ENCODE results near the gene ZBTB40. TPM values are rescaled to one million over a fixed set of nuclear protein-coding genes. Genes with fewer than 3 reads are reported as not detected.
A peak's percentile ranks its signal among the peaks of the same experiment; 100 is the strongest.

The ZBTB40 gene
- total RNA-seq, 6 experiments from 2014 or later = 6.2 to 7.6 (median 7.0) TPM

DNA sequence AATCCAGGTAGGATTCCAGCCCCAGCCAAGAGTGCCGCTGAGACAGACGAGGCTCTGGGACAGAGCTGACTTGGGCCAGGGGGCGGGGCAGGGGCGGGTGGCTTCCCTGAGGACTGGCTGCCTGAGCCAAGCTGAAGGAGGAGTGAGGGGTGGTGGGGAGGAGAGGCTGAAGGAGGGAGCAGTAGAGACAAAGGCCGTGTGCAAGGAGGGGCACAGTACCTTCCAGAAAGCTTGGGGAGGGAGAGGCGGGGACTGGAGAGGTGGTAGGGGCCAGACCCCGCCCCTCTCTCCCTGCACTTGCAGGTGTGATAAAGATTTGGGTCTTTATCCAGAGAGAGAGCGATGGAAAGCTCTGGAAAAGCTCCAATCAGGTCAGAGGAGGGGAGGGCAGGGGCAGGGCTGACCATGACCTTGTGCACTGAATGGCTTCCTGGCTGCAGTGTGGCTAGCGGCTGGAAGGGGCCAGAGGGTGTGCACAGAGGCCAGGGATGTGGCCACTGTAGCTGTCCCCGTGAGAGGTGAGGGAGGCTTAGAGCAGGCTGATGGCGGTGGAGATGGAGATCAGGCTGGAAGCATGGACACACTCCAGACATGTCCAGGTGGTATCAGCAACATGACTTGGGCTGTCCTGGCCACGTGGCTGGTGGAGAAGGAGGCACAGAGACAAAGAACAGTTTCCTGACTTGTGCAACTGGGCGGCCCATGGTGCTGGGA, 104.9 kb downstream of the ZBTB40 start:
- Histone ChIP-seq H3K27ac (no peak overlapping the region), H3K27me3 (peaks cover 0 to 6% of the 10 kb centered on the region in 2 donors), H3K36me3 (no peaks in the 10 kb centered on the region), H3K4me3 (no peak overlapping the region), H3K9me3 (no peaks in the 10 kb centered on the region), H3K4me1 (no peaks in the 10 kb centered on the region)
- DNase-seq (no peak), ATAC-seq (peak in 2 of 4 donors; percentile 20 to 24)
- no peak for TF ChIP-seq POLR2A (IDR thresholded peaks at IDR 0.05)
- TF ChIP-seq, protein P1, sequence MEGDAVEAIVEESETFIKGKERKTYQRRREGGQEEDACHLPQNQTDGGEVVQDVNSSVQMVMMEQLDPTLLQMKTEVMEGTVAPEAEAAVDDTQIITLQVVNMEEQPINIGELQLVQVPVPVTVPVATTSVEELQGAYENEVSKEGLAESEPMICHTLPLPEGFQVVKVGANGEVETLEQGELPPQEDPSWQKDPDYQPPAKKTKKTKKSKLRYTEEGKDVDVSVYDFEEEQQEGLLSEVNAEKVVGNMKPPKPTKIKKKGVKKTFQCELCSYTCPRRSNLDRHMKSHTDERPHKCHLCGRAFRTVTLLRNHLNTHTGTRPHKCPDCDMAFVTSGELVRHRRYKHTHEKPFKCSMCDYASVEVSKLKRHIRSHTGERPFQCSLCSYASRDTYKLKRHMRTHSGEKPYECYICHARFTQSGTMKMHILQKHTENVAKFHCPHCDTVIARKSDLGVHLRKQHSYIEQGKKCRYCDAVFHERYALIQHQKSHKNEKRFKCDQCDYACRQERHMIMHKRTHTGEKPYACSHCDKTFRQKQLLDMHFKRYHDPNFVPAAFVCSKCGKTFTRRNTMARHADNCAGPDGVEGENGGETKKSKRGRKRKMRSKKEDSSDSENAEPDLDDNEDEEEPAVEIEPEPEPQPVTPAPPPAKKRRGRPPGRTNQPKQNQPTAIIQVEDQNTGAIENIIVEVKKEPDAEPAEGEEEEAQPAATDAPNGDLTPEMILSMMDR (IDR thresholded peaks at IDR 0.05) = no peak
- 20% methylated on average over 9 of the region's 13 CpGs for WGBS (ENCODE audit: insufficient coverage, low coverage, low lambda C conversion rate, missing lambda C conversion rate)
- intact Hi-C loops (cut with DNase I) = loop anchor here in 1 of 2 donors (10.0 kb wide), 1 partner anchor 58 kb away; no protein-coding TSS in a partner anchor

DNA sequence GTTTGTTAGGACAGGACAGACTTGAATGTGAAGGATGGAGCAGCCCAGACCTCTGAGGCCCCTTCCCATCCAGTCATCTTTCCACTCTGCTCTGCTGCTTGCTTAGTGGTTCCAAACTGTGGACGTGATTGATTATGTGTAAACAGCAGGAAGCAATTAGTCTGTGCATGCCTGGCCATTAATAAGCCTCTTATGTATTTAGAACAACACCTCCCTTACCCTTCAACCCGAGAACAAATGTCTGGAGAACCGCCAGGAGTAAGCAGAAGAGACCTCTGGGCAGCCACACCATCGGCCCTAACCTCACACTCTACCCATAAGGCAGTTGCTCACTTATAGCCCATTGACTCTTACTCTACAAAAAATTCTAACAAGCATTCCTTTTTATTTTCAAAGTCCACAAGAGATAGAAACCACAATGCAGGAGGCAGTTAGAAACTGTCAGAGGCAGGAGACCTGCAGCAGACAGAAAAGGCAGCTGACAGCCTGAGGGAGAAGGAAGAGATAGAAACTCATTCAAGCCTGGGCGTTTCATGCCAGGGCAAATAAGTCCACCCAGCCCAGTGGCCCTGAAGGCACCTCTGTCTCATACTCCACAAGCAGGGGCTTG, 105.8 kb downstream of the ZBTB40 start:
- DNase-seq = no peak
- 20% methylated on average over 4 of the region's 5 CpGs for WGBS (ENCODE audit: insufficient coverage, low coverage, low lambda C conversion rate, missing lambda C conversion rate)
- intact Hi-C loops (cut with DNase I) = loop anchor here in 1 of 2 donors (10.0 kb wide), 1 partner anchor 57 kb away; no protein-coding TSS in a partner anchor

DNA sequence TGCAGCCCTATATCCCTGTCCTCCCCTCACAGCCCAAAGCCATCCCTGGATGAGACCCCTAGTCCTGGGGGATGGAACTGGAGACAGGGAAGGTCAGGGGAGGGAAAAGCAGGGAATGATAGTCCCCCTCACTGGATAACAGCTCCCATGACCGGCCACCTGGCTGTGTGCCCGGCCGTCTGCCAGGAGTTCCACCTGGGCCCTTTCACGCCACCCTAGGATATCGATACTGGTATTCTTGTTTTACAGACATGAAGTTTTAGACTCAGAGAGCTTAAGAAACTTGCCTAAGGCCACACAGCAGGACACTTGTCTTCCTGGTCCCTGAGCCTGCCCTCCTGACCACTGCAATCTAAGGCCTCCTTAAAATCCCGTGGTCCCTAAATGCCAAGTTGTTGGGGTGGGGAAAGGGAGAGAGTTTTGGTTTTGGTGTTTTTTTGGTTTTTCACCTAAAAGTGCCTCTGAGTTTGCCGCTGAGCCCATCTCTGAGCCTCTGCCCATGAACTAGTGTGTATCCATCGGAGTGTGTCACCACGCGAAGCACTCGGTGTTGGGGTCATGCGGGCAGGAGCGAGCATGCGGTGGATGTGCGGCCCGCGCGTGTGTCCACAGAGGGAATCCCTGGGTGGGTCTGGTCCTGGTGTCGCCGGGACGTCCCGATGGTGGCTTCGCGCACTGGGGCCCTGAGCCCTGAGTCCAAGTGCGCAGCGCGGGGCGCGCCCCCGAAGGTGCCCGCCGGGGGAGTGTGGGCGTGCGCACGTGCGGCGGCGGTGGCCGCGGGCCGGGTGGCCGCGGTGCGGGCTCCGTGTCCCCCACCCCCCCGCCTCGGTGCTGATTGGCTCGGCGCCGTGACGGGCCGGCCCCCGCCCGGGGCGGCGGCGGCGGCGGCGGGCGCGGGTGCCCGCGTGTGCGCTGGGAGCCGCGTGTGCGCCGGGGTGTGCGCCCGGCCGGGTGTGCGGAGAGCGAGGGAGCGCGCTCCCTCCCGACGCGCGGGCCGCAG, 111.2 kb downstream of the ZBTB40 start, which contains the start of gene EPHA8:
Gene EPHA8, plus strand, starts transcription at position 906 of the 1,000 bp plus-strand sequence. CDS start 147 bp downstream, outside the sequence.
- intact Hi-C loops (cut with DNase I) = no loop called here
- DNase-seq (no peak), ATAC-seq (no peak)
- WGBS (ENCODE audit: insufficient coverage, low coverage, low lambda C conversion rate, missing lambda C conversion rate) = 15% methylated on average over 6 of the region's 81 CpGs
- Histone ChIP-seq H3K27ac (no peak within 1 kb of the TSS), H3K36me3 (no peaks in the 10 kb centered on the region), H3K4me1 (no peaks in the 10 kb centered on the region), H3K27me3 (peaks cover 0 to 10% of the 10 kb centered on the region in 2 donors), H3K4me3 (no peak within 1 kb of the TSS), H3K9me3 (no peaks in the 10 kb centered on the region)
- TF ChIP-seq POLR2A (IDR thresholded peaks at IDR 0.05) = no peak
- TF ChIP-seq, protein P1 (IDR thresholded peaks at IDR 0.05) = no peak

More for the DNA sequence above, 105.8 kb downstream of the ZBTB40 start:
- no peak for TF ChIP-seq POLR2A (IDR thresholded peaks at IDR 0.05)
- TF ChIP-seq, protein P1 (IDR thresholded peaks at IDR 0.05) = no peak
- no peak overlapping the region for H3K4me3 ChIP-seq
- peaks cover 0 to 10% of the 10 kb centered on the region in 2 donors for H3K27me3 ChIP-seq
- no peaks in the 10 kb centered on the region for H3K9me3 ChIP-seq
- no peaks in the 10 kb centered on the region for H3K4me1 ChIP-seq
- H3K36me3 ChIP-seq = no peaks in the 10 kb centered on the region
- ATAC-seq = no peak
- no peak overlapping the region for H3K27ac ChIP-seq
